Subcutaneous adipose tissue (tissue), 4 donors: ENCODE results near the gene ZNF529. TPM values are rescaled to one million over a fixed set of nuclear protein-coding genes. Genes with fewer than 3 reads are reported as not detected.

Source experiments
- total RNA-seq, 4 donors: library from RNA; depleted of rRNA; stranded (reverse); fragments of >200 nt; gene quantifications; one replicate each; pipeline ENCODE4 v1.1.0, GENCODE V29; 2016
- TF ChIP-seq, protein P1 (sequence below): fragments of 450-650 bp; IDR thresholded peaks from one replicate; pipeline ENCODE4 v1.5.1; 2016; ENCODE audit warnings: low read depth, mild to moderate bottlenecking, control low read depth, antibody characterized with exemption, moderate library complexity

ZNF529 gene
- total RNA-seq: 10 to 100 TPM in 1 of 4 donors, 1 to 10 TPM in 3; 7.5 to 12.2 (median 9.5) TPM

DNA sequence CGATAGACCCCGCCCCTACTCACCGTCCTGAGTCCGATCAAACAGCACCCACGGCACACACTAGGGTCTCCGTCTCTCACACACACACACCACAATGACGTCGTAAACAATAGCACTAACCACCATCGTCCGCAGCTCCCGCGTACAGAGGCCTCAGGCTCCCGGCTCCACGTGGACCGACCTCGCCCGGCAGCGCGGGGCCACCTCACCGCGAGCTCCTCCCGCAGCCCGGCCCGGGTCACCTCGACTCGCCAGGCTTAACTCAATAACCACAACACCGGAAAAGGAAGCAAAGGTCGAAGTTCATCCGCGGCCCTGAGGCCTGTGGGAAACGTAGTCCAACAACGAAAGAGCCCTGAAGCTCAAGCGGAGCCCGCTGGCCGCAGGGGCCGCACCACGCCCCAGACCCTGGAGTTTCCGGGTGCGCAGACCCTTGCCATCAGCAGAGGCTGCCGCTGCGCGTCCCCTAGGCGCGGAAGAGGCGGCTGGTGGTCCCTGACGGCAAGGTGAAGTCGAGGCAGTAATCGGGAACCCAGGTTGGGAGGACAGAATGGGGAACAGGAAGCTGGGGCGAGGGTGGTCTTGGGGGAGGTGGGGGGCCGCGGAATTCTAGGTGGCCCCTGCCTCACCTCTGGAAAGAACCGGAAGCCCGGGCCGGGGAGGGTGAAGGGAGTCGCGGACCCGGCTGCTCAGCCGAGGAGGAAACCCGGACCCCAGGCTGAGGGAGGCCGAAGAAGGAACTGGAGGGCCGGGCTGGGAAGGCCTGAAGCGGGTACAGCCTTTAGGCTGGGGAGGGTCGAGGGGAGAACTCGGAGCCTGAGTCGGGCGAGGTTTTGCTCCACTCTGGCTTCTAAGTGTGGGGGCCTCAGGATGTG is at the start of gene ZNF529:
Gene ZNF529, minus strand, starts transcription at position 273 of the 875 bp plus-strand sequence. CDS start 946 bp downstream, outside the sequence.
- TF ChIP-seq, protein P1, sequence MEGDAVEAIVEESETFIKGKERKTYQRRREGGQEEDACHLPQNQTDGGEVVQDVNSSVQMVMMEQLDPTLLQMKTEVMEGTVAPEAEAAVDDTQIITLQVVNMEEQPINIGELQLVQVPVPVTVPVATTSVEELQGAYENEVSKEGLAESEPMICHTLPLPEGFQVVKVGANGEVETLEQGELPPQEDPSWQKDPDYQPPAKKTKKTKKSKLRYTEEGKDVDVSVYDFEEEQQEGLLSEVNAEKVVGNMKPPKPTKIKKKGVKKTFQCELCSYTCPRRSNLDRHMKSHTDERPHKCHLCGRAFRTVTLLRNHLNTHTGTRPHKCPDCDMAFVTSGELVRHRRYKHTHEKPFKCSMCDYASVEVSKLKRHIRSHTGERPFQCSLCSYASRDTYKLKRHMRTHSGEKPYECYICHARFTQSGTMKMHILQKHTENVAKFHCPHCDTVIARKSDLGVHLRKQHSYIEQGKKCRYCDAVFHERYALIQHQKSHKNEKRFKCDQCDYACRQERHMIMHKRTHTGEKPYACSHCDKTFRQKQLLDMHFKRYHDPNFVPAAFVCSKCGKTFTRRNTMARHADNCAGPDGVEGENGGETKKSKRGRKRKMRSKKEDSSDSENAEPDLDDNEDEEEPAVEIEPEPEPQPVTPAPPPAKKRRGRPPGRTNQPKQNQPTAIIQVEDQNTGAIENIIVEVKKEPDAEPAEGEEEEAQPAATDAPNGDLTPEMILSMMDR: no peak

- TF ChIP-seq, protein P1: no peak
Observed at GRCh38 chr19:36605877-36606478, 32.9 kb upstream of the ZNF529 start.

- TF ChIP-seq, protein P1: no peak
Observed at GRCh38 chr19:36605101-36605876, 32.2 kb upstream of the ZNF529 start, which contains the start of gene ZNF382. Gene ZNF382 (plus strand): TSS chr19:36605313. CDS start chr19:36609915, 4,602 bp downstream.

DNA sequence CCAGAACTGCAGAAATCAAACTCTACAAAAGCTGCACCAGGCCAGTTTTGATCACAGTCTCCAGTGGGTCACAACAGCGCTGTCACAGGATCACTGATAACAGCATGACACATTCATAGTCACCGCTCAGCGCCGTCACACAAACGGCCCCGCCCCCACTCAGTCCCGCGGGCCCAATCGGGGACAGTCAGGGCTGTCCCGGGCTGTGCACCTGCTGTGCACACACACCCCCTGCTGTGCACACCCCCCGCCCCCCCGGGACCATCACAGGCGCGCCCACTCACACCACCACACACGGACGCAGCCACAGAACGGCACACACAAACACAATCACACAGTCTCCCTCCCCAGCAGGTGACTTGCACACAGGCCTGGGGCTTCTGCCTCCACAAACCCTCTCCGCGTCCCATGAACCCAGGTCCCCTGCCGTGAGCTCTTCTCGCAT is 31.6 kb upstream of the ZNF529 start:
- TF ChIP-seq, protein P1: no peak

DNA sequence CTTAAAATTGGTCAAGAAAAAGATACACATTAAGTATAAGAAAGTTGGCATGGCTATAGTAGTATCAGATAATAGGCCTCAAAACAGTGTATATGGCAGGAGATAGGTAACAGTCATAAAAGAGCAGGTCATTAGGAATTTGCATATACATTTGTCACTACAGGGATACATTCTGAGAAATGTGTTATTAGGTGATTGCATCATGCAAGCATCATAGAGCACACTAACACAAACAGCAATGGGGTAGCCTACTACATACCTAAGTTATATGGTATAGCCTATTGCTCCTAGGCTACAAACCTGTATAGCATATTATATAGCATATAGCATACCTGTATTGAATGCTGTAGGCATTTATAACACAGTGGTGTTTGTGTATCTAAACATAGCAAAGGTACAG is 6.2 kb upstream of the ZNF529 start:
- TF ChIP-seq, protein P1: no peak

GRCh38 chr19:36577271-36577996 is 4.3 kb upstream of the ZNF529 start:
- TF ChIP-seq, protein P1: no peak
